Coronary artery (tissue), 2 donors: ENCODE data around the gene KLF12.

Experiments
- DNase-seq: peaks from one replicate; pipeline ENCODE4 v3.0.0-alpha.2; 2017; ENCODE audit warnings: low spot score
- H3K27ac ChIP-seq, 2 donors: fragments of 200-600 bp; sonication (generic); one replicate each; pipeline ENCODE4 v1.5.1; 2016 to 2019
- H3K4me3 ChIP-seq: fragments of 200-600 bp; sonication (generic); 2 replicates; pipeline ENCODE4 v1.5.1; 2016; ENCODE audit warnings: mild to moderate bottlenecking, moderate library complexity
- TF ChIP-seq, protein P1 (sequence below): fragments of 200-600 bp; sonication (generic); IDR thresholded peaks from one replicate; pipeline ENCODE4 v1.5.1; 2019; ENCODE audit warnings: antibody characterized with exemption

KLF12 gene

DNA sequence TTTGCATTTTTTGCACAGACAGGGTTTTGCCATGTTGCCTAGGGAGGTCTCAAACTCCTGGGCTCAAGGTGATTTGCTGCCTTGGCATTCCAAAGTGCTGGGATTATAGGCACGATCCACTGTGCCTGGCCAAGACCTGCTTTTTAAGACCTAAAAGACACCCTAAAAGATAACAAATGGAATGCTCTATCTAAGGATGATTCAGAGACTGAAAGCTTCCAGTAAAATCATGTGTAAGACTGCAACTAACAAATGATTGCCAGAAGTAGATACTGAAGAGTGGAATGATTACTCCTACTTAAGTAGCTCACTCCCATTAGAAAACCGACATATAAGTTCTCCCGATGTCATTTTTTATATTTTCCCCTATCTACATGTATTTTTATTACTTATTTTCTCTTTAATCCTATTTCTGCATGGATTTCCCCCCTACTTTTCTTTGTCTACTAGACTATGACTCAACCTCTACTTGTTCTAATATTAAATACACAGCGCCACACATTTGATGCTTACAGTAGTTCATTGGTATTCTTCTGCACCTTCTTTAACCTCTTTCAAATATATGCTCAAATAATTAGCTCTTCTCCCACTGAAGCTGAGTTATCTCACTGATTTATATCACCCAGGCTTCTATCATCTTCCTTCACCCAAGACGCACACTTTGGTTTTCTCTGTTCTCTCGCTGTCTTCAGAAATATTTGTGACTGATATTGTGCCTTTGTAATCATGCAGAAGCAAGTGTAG is 32.2 kb upstream of the KLF12 start:
- TF ChIP-seq, protein P1, sequence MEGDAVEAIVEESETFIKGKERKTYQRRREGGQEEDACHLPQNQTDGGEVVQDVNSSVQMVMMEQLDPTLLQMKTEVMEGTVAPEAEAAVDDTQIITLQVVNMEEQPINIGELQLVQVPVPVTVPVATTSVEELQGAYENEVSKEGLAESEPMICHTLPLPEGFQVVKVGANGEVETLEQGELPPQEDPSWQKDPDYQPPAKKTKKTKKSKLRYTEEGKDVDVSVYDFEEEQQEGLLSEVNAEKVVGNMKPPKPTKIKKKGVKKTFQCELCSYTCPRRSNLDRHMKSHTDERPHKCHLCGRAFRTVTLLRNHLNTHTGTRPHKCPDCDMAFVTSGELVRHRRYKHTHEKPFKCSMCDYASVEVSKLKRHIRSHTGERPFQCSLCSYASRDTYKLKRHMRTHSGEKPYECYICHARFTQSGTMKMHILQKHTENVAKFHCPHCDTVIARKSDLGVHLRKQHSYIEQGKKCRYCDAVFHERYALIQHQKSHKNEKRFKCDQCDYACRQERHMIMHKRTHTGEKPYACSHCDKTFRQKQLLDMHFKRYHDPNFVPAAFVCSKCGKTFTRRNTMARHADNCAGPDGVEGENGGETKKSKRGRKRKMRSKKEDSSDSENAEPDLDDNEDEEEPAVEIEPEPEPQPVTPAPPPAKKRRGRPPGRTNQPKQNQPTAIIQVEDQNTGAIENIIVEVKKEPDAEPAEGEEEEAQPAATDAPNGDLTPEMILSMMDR = no peak
- H3K27ac ChIP-seq = no peak overlapping the region
- H3K4me3 ChIP-seq = no peak overlapping the region
- DNase-seq = no peak

DNA sequence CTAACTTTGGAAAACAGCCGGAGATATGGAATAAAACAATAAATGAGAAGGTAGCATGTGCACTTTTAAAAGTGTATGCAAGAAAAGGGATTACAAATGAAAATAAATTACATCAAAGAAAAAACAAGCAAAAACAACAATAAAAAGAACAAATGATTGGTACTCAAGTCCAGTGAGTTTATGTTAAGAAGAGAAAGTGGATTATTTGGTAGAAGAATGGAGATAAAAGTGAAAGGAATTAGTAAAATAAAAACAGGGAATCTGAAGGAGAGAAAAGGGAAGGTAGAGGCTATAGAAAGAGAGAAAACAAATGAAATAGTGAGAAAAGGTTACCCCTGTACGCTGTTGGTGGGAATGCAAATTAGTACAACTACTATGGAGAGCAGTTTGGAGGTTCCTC is 28.6 kb upstream of the KLF12 start:
- no peak overlapping the region for H3K27ac ChIP-seq
- no peak overlapping the region for H3K4me3 ChIP-seq
- no peak for DNase-seq
- TF ChIP-seq, protein P1 = no peak

DNA sequence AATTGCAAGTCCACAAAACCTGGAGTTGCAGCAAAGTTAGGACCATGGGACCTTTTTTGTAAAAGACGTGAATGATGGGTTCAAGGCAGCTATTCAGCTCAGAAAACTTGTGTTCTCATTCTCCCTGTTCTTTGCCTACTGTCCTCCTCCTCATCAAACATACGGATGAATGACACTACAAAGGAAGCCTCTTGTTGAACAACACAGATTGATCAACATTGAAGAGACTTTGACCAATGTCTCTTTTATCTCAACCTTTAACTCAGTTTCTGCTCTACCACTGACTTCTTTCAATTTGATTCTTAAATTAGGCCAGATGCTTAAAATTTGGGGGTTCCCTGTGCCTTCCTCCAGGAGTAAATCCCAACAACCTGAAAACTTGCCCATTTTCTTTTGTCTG is 27.9 kb upstream of the KLF12 start:
- H3K4me3 ChIP-seq = no peak overlapping the region
- TF ChIP-seq, protein P1 = no peak
- H3K27ac ChIP-seq = no peak overlapping the region
- no peak for DNase-seq

DNA sequence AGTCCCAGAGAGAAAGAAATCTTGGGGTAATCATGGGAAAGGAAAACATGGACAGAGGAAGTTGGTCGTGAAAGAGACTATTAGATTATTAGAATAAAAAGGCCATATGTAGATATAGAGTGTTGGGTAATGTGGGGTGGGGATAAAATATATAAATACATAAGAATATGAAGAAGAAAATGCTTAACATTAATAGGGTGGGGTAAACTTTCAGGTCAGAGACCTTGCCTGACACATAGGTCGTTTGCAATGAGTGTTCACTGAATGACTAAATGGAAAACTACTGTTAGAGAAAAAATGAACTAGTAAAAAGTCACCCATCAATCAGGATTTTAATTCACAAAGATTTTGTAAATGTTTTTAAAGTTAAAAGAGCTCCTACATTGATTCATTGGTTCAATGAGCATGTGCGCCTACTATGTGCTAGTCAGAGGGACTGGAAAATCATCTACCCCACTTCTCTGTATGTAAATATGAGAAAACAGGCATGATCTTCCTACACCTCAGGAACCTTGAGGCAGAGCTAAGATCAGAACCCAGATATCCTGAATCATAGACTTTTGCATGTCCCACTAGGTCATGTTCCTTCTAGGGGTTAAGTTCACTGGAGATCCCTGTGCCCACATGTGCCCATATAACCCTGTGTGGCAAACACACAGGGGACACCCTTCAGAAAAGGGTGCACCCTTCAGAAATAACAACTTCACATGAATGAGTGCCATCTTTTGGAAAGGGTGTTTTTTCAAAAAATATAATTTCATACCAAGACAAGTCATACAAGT is 24.6 kb upstream of the KLF12 start:
- Histone ChIP-seq H3K27ac (no peak overlapping the region), H3K4me3 (no peak overlapping the region)
- TF ChIP-seq, protein P1 = no peak
- no peak for DNase-seq

DNA sequence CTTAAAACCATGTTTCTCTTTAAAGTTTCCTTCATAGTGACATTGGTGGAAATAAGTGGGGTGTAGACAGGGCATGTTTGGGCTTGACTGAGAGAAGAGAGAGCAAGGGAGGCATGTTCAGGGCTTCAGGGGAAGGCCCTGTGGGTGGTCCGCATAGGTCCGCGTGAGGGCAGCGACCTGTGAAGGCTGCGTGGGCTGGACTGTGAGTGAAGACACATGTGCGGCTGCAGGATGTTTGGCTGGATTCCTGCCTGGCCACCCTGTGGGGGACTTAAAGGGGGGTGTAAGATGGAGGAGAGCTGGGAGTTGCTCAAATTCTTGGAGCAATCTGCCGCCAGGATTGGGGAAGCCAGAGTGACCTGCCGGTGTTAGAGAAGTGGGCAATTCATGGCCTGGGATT is 23.8 kb upstream of the KLF12 start:
- TF ChIP-seq, protein P1 = no peak
- DNase-seq = no peak
- H3K27ac ChIP-seq = no peak overlapping the region
- no peak overlapping the region for H3K4me3 ChIP-seq

DNA sequence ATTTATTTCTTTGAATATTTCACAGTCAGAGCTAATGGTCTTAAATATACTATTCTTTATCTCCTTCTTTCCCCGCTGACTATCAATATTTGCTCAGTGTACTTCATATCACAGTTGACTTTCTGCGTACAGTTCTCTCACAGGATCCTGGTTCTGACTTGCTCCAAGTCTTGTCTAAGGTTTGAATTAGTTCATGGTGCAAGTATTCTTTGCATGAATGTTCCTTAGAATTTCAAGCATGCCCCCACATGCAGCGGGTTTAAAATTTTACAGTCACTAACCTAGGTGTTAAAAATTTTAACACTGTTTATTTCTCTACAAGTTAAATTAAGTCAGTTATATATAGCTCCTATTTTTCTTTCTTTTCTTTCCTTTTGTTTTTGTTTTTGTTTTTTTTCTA is 20.8 kb upstream of the KLF12 start:
- Histone ChIP-seq H3K4me3 (no peak overlapping the region), H3K27ac (no peak overlapping the region)
- TF ChIP-seq, protein P1 = no peak
- no peak for DNase-seq

DNA sequence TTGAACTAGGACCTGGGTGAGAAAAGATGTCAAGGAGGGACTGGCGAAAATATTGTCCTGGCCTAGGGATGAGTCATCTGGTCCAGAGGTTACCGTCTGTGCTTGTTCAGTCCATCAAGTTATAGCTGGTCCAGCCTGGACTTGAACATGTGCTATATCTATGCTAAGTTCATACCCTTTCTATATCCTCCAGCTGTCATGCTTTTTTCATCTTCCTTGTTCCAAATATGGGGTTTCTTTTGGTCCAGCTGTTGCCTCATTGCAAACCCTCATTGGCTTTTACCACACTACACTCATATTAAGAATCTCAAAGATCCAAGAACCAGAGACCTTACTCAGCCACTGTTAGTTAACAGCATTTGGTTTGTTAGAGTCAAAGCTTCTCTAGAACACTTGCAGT is 19.1 kb upstream of the KLF12 start:
- H3K27ac ChIP-seq = no peak overlapping the region
- no peak overlapping the region for H3K4me3 ChIP-seq
- TF ChIP-seq, protein P1 = no peak
- no peak for DNase-seq
